LNCaP clone FGC (cell line): ENCODE results near the gene SLCO3A1.

ENCODE experiments used
- DNase-seq: peaks from one replicate; pipeline ENCODE4 v3.0.0-alpha.2; 2011; ENCODE audit warnings: low read depth
- H3K4me3 ChIP-seq: 2 replicates; pipeline ENCODE4 v1.5.1; 2011; ENCODE audit warnings: mild to moderate bottlenecking, low read depth, low read length, control low read depth
- TF ChIP-seq, protein P1 (sequence below): IDR thresholded peaks from 2 replicates; pipeline ENCODE4 v1.5.1; 2012; ENCODE audit warnings: mild to moderate bottlenecking; ENCODE audit not compliant: control insufficient read depth, insufficient read depth; ENCODE audit errors: extremely low read depth

SLCO3A1 gene

DNA sequence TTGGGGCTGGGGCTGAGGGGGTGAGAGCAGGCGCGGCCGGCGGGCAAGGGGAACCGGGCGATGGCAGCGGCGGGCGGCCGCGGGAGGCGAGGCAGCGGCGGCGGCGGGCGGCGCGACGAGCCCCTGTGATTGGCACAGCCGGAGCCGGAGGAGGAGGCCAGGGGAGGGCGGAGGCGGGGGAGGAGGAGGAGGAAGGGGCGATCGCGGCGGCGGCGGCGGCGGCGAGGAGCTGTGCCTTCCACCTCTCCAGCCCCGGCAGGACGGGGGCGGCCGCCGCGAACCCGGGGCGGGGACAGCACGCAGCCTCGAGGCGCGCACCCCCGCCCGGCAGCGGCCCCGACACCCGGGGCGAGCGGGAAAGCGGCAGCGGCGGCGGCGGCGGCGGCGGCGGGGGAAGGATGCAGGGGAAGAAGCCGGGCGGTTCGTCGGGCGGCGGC, at the start of gene SLCO3A1:
SLCO3A1 (plus strand) TSS at position 198 of the 437 bp plus-strand sequence.
- TF ChIP-seq, protein P1, sequence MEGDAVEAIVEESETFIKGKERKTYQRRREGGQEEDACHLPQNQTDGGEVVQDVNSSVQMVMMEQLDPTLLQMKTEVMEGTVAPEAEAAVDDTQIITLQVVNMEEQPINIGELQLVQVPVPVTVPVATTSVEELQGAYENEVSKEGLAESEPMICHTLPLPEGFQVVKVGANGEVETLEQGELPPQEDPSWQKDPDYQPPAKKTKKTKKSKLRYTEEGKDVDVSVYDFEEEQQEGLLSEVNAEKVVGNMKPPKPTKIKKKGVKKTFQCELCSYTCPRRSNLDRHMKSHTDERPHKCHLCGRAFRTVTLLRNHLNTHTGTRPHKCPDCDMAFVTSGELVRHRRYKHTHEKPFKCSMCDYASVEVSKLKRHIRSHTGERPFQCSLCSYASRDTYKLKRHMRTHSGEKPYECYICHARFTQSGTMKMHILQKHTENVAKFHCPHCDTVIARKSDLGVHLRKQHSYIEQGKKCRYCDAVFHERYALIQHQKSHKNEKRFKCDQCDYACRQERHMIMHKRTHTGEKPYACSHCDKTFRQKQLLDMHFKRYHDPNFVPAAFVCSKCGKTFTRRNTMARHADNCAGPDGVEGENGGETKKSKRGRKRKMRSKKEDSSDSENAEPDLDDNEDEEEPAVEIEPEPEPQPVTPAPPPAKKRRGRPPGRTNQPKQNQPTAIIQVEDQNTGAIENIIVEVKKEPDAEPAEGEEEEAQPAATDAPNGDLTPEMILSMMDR: no peak
- no peak for DNase-seq
- no peak within 1 kb of the TSS for H3K4me3 ChIP-seq

DNA sequence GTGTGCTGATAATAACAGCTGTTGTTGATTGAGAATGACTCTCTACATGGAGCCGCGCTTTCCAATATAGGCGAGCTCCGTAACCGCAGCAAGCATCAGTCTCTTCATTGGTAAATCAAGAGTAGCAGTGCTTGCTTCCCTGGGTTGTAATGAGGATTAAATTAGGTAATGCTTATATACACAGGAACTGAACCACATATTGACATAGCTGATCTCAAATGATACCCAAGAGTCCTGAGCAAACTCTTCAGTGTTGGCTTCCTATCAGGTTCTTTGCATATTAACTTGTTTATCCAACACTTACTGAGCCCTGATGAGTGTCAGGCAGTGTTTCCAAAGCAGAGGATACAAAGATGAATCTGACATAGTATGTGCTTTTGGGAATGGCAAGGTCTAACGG, 46.4 kb upstream of the SLCO3A1 start:
- H3K4me3 ChIP-seq: no peak overlapping the region
- no peak for DNase-seq
- TF ChIP-seq, protein P1: no peak

DNA sequence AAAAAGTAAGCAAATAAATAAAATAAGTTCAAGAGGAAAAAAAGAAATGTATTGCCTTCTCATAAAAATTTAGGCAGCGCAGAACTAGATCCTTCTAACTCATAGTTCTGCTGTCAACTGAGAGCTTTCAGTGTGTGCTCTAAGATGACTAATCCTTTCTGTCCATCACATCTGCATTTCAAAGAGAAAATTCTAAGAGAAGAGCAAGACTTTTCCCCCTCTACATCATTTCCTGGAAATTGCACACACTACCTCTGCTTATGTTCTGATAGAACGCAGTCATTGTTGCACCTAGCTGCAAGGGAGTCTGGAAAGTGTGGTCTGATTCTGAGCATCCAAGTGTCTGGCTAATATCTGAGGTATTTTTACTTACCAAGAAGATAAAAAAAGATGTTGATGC, 39.6 kb upstream of the SLCO3A1 start:
- DNase-seq: no peak
- H3K4me3 ChIP-seq: no peak overlapping the region
- TF ChIP-seq, protein P1: no peak

DNA sequence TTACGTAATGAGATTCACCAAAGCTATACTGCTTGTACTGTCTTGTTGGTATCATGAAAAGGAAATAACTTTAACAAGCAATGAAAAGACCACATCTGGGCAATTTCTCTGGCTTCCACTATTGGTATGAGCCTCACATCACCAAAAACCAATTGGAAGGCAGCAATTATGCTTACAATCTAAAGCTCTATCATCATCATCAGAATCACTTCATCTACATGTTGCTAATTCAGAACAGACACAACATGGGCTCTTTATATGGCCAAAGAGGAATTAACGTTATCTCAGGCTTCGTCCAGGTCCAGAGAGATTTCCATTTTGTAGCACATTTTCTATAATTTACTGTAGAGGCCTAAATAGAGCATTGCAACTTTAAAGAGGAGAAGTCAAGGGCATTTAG, 36.6 kb upstream of the SLCO3A1 start:
- TF ChIP-seq, protein P1: no peak
- DNase-seq: no peak
- no peak overlapping the region for H3K4me3 ChIP-seq

DNA sequence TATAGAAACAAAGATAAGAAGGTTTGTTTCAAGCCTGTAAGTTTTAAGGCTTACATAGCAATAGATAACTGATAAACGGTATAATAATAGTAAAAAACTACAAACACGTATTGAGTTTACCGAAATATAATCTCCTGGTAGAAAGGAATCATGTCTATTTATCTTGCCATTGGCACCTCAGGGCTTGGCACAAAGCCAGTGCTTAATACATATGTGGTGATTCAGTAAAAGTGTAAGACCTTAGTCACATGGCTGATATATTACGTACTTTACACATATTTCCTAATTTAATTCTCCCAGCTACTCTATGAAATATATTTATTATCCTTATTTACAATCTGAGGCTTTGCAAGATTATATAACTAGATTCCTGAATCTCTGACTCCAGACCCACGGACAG, 32.0 kb upstream of the SLCO3A1 start:
- H3K4me3 ChIP-seq: no peak overlapping the region
- no peak for DNase-seq
- TF ChIP-seq, protein P1: no peak

DNA sequence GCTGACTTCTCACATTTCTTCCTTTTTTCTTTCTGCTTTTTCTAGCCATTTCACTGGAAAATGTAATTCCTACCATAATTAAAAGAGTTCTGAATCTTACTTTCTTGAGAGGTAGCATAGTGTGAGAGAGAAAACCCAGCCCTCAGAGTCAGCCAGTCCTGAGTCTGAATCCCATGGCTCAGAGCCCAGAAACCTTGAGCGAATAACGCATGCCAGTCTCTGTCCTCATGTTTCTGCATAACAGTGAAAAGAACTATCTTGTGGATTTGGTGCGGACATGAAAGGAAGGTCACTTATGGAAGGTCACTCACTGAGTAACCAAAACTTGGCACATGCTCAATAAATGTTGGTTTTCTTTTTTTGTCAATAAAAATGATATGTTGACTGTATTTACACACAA, 29.3 kb upstream of the SLCO3A1 start:
- TF ChIP-seq, protein P1: no peak
- H3K4me3 ChIP-seq: no peak overlapping the region
- no peak for DNase-seq

DNA sequence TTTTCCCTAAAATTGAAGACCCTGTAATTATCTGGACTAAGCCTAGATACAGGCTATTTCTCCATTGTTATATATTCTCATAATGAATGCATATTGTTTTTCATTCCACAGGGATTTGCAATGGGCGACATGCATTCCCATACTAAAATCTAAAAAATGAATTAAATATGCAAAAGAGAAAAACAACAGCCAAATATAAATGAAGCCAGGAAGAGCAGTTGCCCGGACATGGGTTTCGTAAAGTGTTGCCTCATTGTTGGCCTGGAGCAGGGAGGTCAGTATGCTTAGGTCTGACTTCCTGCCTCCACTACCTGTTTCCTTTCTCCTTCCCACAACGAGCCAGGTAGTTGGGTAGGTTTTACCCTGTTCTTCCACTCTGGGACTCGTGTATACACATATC, 27.1 kb upstream of the SLCO3A1 start:
- DNase-seq: no peak
- TF ChIP-seq, protein P1: no peak
- H3K4me3 ChIP-seq: no peak overlapping the region
